Panc1 (cell line): ENCODE measurements around the gene MYL2. TPM values are rescaled to one million over a fixed set of nuclear protein-coding genes. Genes with fewer than 3 reads are reported as not detected.

ENCODE experiments used
- ATAC-seq: fragments of 200-7000 bp; cut with Tn5 transposase; 2 replicates; pipeline ENCODE4 v1.9.1; 2020; ENCODE audit warnings: mild to moderate bottlenecking, moderate library complexity
- BruUV-seq: library from RNA; stranded (reverse); fragments of 400-500 nt; replicated peaks from 2 replicates; lab custom pipeline; 2021; lab: Mats Ljungman, UMichigan
- CTCF ChIA-PET: fragments of 300-600 bp; sonication (Branson Sonifier 250); formaldehyde crosslinking; loops from one replicate; lab custom pipeline; 2022; ENCODE audit warnings: antibody characterized with exemption; lab: Charles Lee
- POLR2A ChIA-PET: fragments of 300-600 bp; sonication (Branson Sonifier 250); formaldehyde crosslinking; loops from one replicate; lab custom pipeline; 2022; ENCODE audit warnings: antibody characterized with exemption; lab: Charles Lee
- DNase-seq: peaks from one replicate; pipeline ENCODE4 v3.0.0-alpha.2; 2010; ENCODE audit warnings: low read depth, low spot score
- H3K27ac ChIP-seq: 2 replicates; pipeline ENCODE4 v1.5.1; 2011; ENCODE audit warnings: mild to moderate bottlenecking, low read length, inconsistent platforms
- H3K27me3 ChIP-seq: fragments of 200-500 bp; sonication (Bioruptor generic); 2 replicates; pipeline ENCODE4 v1.6.0; 2014; ENCODE audit warnings: low read length, inconsistent platforms; ENCODE audit not compliant: control insufficient read depth, insufficient read depth
- H3K36me3 ChIP-seq: fragments of 200-500 bp; sonication (Bioruptor generic); 2 replicates; pipeline ENCODE4 v1.5.1; 2014; ENCODE audit warnings: inconsistent platforms, mild to moderate bottlenecking, low read length, moderate library complexity; ENCODE audit not compliant: control insufficient read depth, insufficient read depth
- H3K4me1 ChIP-seq: 2 replicates; pipeline ENCODE4 v1.5.1; 2011; ENCODE audit warnings: inconsistent platforms, mild to moderate bottlenecking, low read length, moderate library complexity; ENCODE audit not compliant: control insufficient read depth, insufficient read depth
- H3K4me3 ChIP-seq, 2 experiments: 2 replicates each; pipeline ENCODE4 v1.5.1; 2011 to 2012; ENCODE audit warnings: low read depth in 2 of 2, low read length in 2 of 2, mild to moderate bottlenecking in 2 of 2, inconsistent platforms in 1 of 2, moderate library complexity in 1 of 2
- H3K9me3 ChIP-seq: fragments of 200-500 bp; sonication (Bioruptor generic); 2 replicates; pipeline ENCODE4 v1.5.1; 2014; ENCODE audit warnings: low read depth, mild to moderate bottlenecking, inconsistent platforms, low read length, moderate library complexity; ENCODE audit not compliant: control insufficient read depth, insufficient read depth
- POLR2AphosphoS5 ChIP-seq: IDR thresholded peaks from 2 replicates; pipeline ENCODE4 v1.6.1; 2012; ENCODE audit warnings: mild to moderate bottlenecking, low read depth, low read length, moderate library complexity
- SIN3A ChIP-seq: IDR thresholded peaks from 2 replicates; pipeline ENCODE4 v1.6.1; 2012; ENCODE audit warnings: low read depth, mild to moderate bottlenecking, low read length, moderate library complexity, borderline replicate concordance; ENCODE audit not compliant: insufficient read depth
- TCF7L2 ChIP-seq: IDR thresholded peaks from 2 replicates; pipeline ENCODE4 v1.6.1; 2011; ENCODE audit warnings: mild to moderate bottlenecking, low read depth, low read length, inconsistent platforms
- in situ Hi-C: cut with HindIII; loops from 2 replicates; pipeline ENCODE4 v1.10.0; 2016; ENCODE audit warnings: low sequenced_read_pairs, low pct_unique_long_range_greater_than_20kb
- intact Hi-C: fragments of 100-400 bp; cut with micrococcal nuclease; formaldehyde crosslinking; loops from one replicate; pipeline ENCODE4 v1.10.0; 2022; ENCODE audit not compliant: unreplicated experiment
- total RNA-seq: library from RNA; stranded (reverse); gene quantifications from one replicate; pipeline ENCODE4 v1.2.1, GENCODE V29; 2021; ENCODE audit not compliant: unreplicated experiment
- TF ChIP-seq, protein P1 (sequence below), 2 experiments: IDR thresholded peaks; 2 replicates each; pipeline ENCODE4 v1.6.1; 2011 to 2012; ENCODE audit warnings: low read depth in 2 of 2, control low read depth in 1 of 2, low read length in 1 of 2, mild to moderate bottlenecking in 1 of 2, moderate library complexity in 1 of 2; ENCODE audit not compliant: insufficient read depth in 1 of 2
- TF ChIP-seq, protein P2 (sequence below): fragments of 450-650 bp; IDR thresholded peaks from 2 replicates; pipeline ENCODE4 v1.5.1; 2017; ENCODE audit warnings: mild to moderate bottlenecking

MYL2 gene
- total RNA-seq, 1 experiment from 2014 or later: not detected

DNA sequence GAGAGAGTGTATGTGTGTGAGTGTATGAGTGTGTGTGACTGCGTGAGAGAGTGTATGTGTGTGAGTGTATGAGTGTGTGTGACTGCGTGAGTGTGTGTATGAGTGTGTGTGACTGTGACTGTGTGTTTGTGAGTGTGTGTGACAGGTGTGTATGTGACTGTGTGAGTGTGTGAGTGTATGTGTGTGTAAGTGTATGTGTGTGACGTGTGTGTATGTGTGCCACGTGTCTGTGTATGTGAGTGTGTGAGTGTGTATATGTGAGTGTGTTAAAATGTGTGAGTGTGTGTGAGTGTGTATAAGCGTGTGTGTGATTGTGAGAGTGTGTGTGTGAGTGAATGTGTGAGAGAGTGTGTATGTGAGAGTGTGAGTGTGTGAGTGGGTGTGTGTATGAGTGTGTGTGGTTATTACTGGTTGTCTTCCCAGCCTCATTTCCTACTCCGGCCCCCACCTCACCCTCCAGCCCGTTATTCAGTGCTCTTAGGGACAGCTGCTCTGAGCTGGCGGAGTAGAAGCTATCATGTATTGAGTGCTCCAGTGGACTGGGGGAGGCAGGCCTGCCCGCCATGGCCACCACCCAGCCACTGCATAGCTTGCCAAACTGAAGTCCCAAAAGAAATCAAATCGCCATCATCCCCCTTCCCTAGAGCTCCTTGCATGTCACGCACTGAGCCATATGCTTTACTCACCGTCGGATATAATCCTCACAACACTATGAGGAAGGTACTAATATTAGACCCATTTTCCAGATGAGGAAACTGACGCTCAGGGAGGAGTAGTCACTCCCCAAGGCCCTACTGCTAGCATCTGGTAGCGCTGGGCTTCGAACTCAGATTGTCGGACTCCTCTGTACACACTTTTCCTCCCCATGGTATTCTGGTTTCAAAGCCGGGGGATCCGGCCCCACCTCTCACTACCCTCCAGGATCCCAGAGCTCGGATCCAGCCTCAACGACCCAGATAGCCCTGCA, 10.3 kb upstream of the MYL2 start:
- Histone ChIP-seq H3K27me3 (no peaks in the 10 kb centered on the region), H3K27ac (no peak overlapping the region), H3K36me3 (no peaks in the 10 kb centered on the region), H3K4me1 (peaks cover 3% of the 10 kb centered on the region), H3K4me3 (no peak overlapping the region), H3K9me3 (no peaks in the 10 kb centered on the region)
- BruUV-seq: no TSS peak
- ATAC-seq (no peak), DNase-seq (no peak)
- CTCF ChIA-PET: no interaction called here
- in situ Hi-C loops: no loop called here
- TF ChIP-seq, protein P1, sequence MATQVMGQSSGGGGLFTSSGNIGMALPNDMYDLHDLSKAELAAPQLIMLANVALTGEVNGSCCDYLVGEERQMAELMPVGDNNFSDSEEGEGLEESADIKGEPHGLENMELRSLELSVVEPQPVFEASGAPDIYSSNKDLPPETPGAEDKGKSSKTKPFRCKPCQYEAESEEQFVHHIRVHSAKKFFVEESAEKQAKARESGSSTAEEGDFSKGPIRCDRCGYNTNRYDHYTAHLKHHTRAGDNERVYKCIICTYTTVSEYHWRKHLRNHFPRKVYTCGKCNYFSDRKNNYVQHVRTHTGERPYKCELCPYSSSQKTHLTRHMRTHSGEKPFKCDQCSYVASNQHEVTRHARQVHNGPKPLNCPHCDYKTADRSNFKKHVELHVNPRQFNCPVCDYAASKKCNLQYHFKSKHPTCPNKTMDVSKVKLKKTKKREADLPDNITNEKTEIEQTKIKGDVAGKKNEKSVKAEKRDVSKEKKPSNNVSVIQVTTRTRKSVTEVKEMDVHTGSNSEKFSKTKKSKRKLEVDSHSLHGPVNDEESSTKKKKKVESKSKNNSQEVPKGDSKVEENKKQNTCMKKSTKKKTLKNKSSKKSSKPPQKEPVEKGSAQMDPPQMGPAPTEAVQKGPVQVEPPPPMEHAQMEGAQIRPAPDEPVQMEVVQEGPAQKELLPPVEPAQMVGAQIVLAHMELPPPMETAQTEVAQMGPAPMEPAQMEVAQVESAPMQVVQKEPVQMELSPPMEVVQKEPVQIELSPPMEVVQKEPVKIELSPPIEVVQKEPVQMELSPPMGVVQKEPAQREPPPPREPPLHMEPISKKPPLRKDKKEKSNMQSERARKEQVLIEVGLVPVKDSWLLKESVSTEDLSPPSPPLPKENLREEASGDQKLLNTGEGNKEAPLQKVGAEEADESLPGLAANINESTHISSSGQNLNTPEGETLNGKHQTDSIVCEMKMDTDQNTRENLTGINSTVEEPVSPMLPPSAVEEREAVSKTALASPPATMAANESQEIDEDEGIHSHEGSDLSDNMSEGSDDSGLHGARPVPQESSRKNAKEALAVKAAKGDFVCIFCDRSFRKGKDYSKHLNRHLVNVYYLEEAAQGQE (IDR thresholded peaks at IDR 0.05; ENCODE audit: insufficient read depth in 1 of 2, low read depth in 2 of 2, low read length in 1 of 2): no peak
- TF ChIP-seq POLR2AphosphoS5 (no peak), SIN3A (no peak), TCF7L2 (no peak)
- TF ChIP-seq, protein P2, sequence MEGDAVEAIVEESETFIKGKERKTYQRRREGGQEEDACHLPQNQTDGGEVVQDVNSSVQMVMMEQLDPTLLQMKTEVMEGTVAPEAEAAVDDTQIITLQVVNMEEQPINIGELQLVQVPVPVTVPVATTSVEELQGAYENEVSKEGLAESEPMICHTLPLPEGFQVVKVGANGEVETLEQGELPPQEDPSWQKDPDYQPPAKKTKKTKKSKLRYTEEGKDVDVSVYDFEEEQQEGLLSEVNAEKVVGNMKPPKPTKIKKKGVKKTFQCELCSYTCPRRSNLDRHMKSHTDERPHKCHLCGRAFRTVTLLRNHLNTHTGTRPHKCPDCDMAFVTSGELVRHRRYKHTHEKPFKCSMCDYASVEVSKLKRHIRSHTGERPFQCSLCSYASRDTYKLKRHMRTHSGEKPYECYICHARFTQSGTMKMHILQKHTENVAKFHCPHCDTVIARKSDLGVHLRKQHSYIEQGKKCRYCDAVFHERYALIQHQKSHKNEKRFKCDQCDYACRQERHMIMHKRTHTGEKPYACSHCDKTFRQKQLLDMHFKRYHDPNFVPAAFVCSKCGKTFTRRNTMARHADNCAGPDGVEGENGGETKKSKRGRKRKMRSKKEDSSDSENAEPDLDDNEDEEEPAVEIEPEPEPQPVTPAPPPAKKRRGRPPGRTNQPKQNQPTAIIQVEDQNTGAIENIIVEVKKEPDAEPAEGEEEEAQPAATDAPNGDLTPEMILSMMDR: no peak
- POLR2A ChIA-PET: no interaction called here
- intact Hi-C loops: no loop called here

DNA sequence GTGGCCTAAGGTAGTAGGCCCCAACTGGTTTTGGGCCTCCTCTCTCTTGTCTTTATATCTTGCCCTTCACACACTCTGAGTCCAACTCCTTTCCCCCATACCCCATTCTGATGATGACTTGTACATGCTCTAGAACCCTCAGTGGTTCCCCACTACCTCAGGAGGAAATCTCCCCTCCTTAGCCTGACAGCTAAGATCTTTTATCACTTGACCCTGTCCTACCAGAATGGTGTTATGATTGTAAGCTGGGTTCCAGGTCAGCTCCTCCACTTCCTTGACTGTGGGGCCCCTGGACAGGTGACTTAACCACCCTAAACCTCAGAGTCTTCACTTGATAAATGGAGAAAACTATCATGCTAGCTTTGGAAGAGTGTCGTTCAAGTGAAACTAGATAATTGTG, 9.4 kb upstream of the MYL2 start:
- TF ChIP-seq POLR2AphosphoS5 (no peak), SIN3A (no peak), TCF7L2 (no peak)
- TF ChIP-seq, protein P2: no peak
- TF ChIP-seq, protein P1 (IDR thresholded peaks at IDR 0.05; ENCODE audit: insufficient read depth in 1 of 2, low read depth in 2 of 2, low read length in 1 of 2): no peak
- no peaks in the 10 kb centered on the region for H3K36me3 ChIP-seq
- POLR2A ChIA-PET: no interaction called here
- CTCF ChIA-PET: no interaction called here
- in situ Hi-C loops: no loop called here
- H3K4me1 ChIP-seq: peaks cover 3% of the 10 kb centered on the region
- ATAC-seq: no peak
- DNase-seq: no peak
- H3K27ac ChIP-seq: no peak overlapping the region
- no peaks in the 10 kb centered on the region for H3K27me3 ChIP-seq
- intact Hi-C loops: no loop called here
- no TSS peak for BruUV-seq
- H3K9me3 ChIP-seq: no peaks in the 10 kb centered on the region
- no peak overlapping the region for H3K4me3 ChIP-seq
